ENCODE results near the gene ZSCAN31. TPM values are rescaled to one million over a fixed set of nuclear protein-coding genes. Genes with fewer than 3 reads are reported as not detected.

The ZSCAN31 gene
- polyA plus RNA-seq, 3 donors: 0.25 to 0.35 TPM; not detected in 1

DNA sequence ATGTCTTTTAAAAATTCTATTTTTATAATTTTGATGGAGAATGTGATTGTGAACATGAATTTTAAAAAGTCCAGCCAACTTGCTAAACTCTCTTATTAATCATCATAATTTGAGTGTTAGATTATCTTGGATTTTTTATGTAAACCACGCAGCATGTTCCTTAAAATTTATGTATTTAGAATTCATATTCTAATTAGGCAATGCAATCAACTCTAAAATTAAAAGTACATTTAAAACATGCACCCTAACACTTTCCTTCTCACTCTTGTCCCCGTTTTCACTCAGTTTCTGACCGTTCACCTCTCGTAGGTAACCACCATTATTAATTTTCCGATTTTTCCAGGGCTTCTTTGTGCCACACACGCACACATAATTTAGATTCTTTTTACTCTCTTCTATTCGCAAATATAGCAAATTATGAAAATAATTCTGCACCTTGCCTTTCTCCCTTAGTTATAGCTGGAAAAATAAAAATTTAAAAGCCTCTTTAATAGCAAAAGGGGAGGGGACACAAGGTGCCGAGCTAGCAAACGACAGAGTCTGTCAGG lies 13.5 kb upstream of the ZSCAN31 start:
- peak overlapping the region; percentile 18 to 81 for H3K27ac ChIP-seq (ENCODE audit: low read depth in 1 of 2, low read length in 2 of 2)

DNA sequence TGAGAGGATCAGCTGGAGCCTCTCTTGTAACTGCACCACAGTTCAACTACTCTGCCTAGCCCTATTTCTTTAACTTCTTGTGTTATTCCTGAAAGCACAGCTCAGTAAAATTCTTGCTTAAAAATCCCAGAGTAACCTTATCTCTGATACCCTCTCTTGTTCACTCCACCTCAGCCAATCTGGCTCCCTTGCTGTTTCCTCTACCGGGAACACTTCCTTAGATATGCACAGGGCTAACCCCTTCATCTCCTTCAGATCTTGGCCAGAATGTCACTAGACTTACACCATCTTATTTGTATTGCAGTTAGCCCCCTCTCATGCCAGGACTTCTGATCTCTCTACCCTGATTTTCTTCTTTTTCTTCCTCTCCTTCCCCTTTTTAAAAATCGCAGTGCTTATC lies 11.2 kb upstream of the ZSCAN31 start:
- Histone ChIP-seq H3K4me1 (ENCODE audit: control insufficient read depth in 1 of 2, insufficient read depth in 2 of 2, low read length in 2 of 2) (peaks cover 11 to 20% of the 10 kb centered on the region in 2 donors), H3K36me3 (replicated peaks in 1 of 2; ENCODE audit: control insufficient read depth in 1 of 2, insufficient read depth in 2 of 2, low read length in 2 of 2) (no peaks in the 10 kb centered on the region), H3K4me3 (replicated peaks in 1 of 3; ENCODE audit: low read depth in 2 of 3, low read length in 3 of 3) (no peak overlapping the region), H3K27me3 (ENCODE audit: control insufficient read depth in 2 of 2, insufficient read depth in 2 of 2, low read length in 2 of 2) (no peaks in the 10 kb centered on the region), H3K79me2 (ENCODE audit: insufficient read depth, low read length) (peaks cover 26% of the 10 kb centered on the region), H4K20me1 (ENCODE audit: insufficient read depth, low read length) (no peaks in the 10 kb centered on the region), H3K4me2 (replicated peaks; ENCODE audit: extremely low read depth, low read length, poor library complexity, severe bottlenecking) (no peak overlapping the region), H3K9ac (ENCODE audit: insufficient read depth, low read length, poor library complexity, severe bottlenecking) (no peak overlapping the region), H3K9me3 (replicated peaks in 1 of 2; ENCODE audit: control insufficient read depth in 1 of 2, insufficient read depth in 1 of 2, low read length in 2 of 2) (no peaks in the 10 kb centered on the region), H2AFZ (ENCODE audit: insufficient read depth, low read depth, low read length, poor library complexity, severe bottlenecking) (peak overlapping the region; percentile 6), H3K27ac (ENCODE audit: low read depth in 1 of 2, low read length in 2 of 2) (no peak overlapping the region)
- intact Hi-C loops (cut with micrococcal nuclease): no loop called here
- H3K27ac Mint-ChIP-seq: no peak overlapping the region
- H3K4me3 Mint-ChIP-seq: no peak overlapping the region
- no peak for DNase-seq
- no CpG with 5 or more reads among the region's 2 CpGs for WGBS (ENCODE audit: insufficient coverage)
- peaks cover 0 to 3% (median 0%) of the 10 kb centered on the region in 7 donors for H3K9me3 Mint-ChIP-seq
- H3K27me3 Mint-ChIP-seq (ENCODE audit: low read depth in 3 of 3): peaks cover 3 to 4% (median 3%) of the 10 kb centered on the region in 3 donors
- no peaks in the 10 kb centered on the region for H3K36me3 Mint-ChIP-seq
- peaks cover 17% of the 10 kb centered on the region for H3K4me1 Mint-ChIP-seq
- TF ChIP-seq, protein P1, sequence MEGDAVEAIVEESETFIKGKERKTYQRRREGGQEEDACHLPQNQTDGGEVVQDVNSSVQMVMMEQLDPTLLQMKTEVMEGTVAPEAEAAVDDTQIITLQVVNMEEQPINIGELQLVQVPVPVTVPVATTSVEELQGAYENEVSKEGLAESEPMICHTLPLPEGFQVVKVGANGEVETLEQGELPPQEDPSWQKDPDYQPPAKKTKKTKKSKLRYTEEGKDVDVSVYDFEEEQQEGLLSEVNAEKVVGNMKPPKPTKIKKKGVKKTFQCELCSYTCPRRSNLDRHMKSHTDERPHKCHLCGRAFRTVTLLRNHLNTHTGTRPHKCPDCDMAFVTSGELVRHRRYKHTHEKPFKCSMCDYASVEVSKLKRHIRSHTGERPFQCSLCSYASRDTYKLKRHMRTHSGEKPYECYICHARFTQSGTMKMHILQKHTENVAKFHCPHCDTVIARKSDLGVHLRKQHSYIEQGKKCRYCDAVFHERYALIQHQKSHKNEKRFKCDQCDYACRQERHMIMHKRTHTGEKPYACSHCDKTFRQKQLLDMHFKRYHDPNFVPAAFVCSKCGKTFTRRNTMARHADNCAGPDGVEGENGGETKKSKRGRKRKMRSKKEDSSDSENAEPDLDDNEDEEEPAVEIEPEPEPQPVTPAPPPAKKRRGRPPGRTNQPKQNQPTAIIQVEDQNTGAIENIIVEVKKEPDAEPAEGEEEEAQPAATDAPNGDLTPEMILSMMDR (IDR thresholded peaks at IDR 0.05): no peak

More for the DNA sequence above, 13.5 kb upstream of the ZSCAN31 start:
- no peaks in the 10 kb centered on the region for H3K9me3 ChIP-seq (replicated peaks in 1 of 2; ENCODE audit: control insufficient read depth in 1 of 2, insufficient read depth in 1 of 2, low read length in 2 of 2)
- WGBS (ENCODE audit: insufficient coverage): 0% methylated on average over 3 of the region's 9 CpGs
- Mint-ChIP-seq H3K36me3 (peaks cover 0 to 3% of the 10 kb centered on the region in 2 donors), H3K9me3 (no peaks in the 10 kb centered on the region), H3K27me3 (ENCODE audit: low read depth in 3 of 3) (peaks cover 3 to 4% (median 3%) of the 10 kb centered on the region in 3 donors), H3K4me3 (peak overlapping the region; percentile 99 to 100), H3K4me1 (peaks cover 19% of the 10 kb centered on the region), H3K27ac (peak overlapping the region in 3 of 7 donors; percentile 86 to 96 (median 92))
- no peak for DNase-seq
- TF ChIP-seq, protein P1 (IDR thresholded peaks at IDR 0.05): no peak
- peak overlapping the region; percentile 92 for H2AFZ ChIP-seq (ENCODE audit: insufficient read depth, low read depth, low read length, poor library complexity, severe bottlenecking)
- peaks cover 11 to 20% of the 10 kb centered on the region in 2 donors for H3K4me1 ChIP-seq (ENCODE audit: control insufficient read depth in 1 of 2, insufficient read depth in 2 of 2, low read length in 2 of 2)
- peak overlapping the region; percentile 75 for H3K9ac ChIP-seq (ENCODE audit: insufficient read depth, low read length, poor library complexity, severe bottlenecking)
- no peaks in the 10 kb centered on the region for H3K27me3 ChIP-seq (ENCODE audit: control insufficient read depth in 2 of 2, insufficient read depth in 2 of 2, low read length in 2 of 2)
- H3K79me2 ChIP-seq (ENCODE audit: insufficient read depth, low read length): peaks cover 31% of the 10 kb centered on the region
- intact Hi-C loops (cut with micrococcal nuclease): no loop called here
- peak overlapping the region; percentile 64 to 85 (median 75) for H3K4me3 ChIP-seq (replicated peaks in 1 of 3; ENCODE audit: low read depth in 2 of 3, low read length in 3 of 3)
- H4K20me1 ChIP-seq (ENCODE audit: insufficient read depth, low read length): no peaks in the 10 kb centered on the region
- H3K36me3 ChIP-seq (replicated peaks in 1 of 2; ENCODE audit: control insufficient read depth in 1 of 2, insufficient read depth in 2 of 2, low read length in 2 of 2): no peaks in the 10 kb centered on the region
- peak overlapping the region; percentile 81 for H3K4me2 ChIP-seq (replicated peaks; ENCODE audit: extremely low read depth, low read length, poor library complexity, severe bottlenecking)
